ENCODE data around the gene OBSCN.
"Not testable (repeated sequence)": the region's sequence is repeated elsewhere in the genome, so short reads cannot be mapped to it uniquely, and the experiment has no call there.

OBSCN gene

GRCh38 chr1:228226956-228227791 lies 19.3 kb downstream of the OBSCN start:
- DNase-seq: no peak

- not testable (repeated sequence) for DNase-seq
These were observed 20.3 kb downstream of the OBSCN start for GRCh38 chr1:228228147-228228546.

- DNase-seq: no peak
These were observed 20.8 kb downstream of the OBSCN start for GRCh38 chr1:228228601-228229074.

DNA sequence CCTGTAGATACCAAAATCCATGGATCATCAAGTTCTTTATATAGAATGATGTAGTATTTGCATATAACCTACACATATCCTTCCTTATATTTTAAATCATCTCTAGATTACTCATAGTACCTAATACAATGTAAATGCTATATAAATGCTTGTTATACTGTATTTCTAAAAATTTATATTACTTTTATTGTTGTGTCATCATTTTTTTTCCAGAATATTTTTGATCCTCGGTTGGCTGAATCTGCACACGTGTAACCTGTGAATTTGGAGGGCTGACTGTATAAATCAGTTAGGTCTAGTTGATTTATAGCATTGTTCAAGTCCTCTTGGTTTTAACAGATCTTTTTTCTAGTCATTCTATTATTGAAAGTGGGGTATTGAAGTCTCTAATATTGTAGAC lies 23.3 kb downstream of the OBSCN start:
- DNase-seq: no peak

GRCh38 chr1:228233136-228233535 lies 25.3 kb downstream of the OBSCN start:
- DNase-seq: no peak

DNA sequence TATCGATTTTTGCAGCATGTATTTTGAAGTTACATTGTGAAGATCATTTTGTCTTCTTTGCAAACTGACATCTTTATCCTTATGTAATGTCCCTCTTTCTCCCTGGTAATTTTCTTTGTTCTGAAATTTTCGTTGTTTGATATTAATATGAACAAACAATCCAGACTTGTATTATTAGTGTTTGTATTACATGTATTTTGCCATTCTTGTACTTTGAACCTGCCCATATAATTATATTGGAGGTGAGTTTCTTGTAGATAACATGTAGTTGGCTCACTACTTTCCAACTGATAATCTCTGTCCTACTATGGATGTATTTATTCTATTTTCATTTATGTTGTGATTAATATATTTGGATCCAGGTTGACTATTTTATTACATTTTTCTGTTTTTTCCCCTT lies 27.1 kb downstream of the OBSCN start:
- no peak for DNase-seq

DNA sequence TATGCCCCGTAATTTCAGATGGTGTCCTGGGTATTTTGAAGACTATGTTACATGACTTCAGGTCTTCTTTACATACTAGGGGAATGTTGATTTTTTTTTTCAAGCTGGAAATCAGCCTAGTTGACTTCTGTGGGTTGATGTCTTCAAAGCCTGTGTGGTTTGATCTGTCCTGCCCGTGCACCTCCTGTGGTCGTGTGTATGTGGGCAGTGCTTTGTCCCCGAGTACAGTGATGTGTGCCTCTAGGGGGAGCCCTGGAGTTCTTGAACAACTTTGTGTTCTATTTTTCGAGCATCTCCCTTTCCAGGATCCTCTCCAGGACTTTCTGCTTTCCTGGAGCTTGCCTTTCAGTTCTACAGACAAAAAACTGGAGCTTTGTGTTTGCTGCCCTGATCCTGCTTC lies 28.9 kb downstream of the OBSCN start:
- DNase-seq: no peak

- no peak for DNase-seq
These were observed 30.2 kb downstream of the OBSCN start for GRCh38 chr1:228238007-228238406.

DNA sequence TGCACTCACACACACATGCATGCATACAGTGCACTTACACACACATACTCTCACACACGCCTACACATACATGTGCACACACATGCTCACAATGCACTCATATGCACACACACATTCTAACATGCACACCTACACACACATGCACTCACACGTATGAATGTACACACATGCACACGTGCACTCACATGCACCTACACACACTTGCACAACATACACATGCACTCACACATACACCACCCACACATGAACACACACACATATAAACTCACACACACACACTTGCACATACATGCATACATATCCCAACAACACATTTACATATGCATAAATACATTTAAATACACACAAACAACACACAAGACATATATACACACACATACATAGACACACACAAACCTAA lies 30.6 kb downstream of the OBSCN start:
- no peak for DNase-seq

DNA sequence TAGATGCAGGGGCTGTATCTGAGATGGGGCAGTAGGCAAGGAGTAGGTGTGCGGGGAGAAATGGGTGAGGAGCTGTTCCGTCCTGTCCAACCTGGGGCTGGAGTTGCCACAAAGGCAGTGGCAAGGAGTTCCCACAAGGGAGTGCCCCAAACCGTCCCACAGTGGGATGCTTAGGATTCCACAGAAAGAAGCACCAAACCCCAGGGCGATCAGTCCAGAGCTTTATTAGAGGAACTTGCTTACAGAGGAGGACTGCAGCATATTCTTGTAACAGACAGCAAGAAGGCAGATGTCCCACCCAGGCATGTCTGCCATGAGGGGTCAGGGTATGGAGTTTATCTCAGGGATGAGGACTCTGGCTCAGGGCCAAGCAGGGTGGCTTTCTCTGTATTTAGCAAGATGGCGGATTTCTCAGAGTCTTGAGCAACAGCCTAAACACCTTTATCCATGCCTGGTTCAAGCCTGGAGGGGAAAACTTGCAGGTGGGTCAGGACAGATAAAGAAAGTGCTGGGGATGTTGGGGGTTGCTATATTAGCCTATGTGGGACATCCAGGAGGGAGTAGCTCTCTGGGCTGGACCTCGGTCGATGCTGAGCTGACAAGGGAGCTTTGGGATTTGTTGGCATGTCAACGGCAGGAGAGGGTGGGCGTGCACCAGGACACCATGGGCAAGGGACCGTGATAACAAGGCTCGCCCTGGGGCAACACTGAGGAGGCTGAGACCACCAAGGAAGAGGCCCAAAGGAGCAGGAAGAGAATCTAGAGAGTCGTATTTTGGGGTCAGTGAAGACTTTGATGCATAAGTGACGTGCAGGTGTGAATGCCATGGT lies 32.8 kb downstream of the OBSCN start:
- DNase-seq: no peak

DNA sequence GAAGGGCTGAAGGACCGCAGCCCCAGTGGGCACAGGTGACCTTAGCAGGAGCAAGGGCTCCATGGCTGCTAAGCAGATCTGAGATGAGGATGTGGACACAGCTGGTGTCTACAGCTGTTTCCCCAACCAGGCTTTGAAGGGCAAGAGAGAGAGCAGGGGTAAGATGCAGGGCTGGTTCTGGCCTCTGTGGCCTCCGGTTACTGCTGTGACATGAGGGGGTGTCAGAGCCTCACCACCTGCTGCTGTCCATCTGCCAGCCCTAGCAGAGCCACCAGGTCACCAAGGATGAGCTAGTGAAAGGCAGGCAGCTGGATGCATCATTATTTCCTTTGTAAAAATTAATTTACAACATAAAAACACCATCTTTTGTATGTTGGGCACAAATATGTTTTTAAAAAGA lies 33.4 kb downstream of the OBSCN start:
- DNase-seq: no peak

DNA sequence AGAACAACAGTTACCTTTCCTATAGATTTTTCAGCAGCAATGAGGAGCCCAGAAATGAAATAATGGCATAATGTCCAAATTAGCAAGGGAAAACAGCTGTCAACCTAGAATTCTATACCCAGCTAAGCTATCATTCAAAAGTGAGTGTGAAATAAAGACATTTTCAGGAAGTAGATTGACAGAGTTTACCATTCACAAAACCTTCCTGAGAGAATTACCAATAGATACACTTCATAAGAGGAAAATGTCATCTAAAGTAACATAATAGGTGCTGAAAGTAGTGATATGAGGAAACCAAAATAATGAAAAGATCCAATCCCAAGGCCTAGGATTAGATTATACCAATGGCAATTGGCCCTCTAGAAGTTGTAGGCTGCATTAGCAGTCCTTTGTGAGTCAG lies 34.6 kb downstream of the OBSCN start:
- DNase-seq: no peak

- DNase-seq: no peak
These were observed 35.2 kb downstream of the OBSCN start for GRCh38 chr1:228243093-228243492.

GRCh38 chr1:228243989-228244388 lies 36.1 kb downstream of the OBSCN start:
- not testable (repeated sequence) for DNase-seq

GRCh38 chr1:228245111-228245510 lies 37.3 kb downstream of the OBSCN start:
- no peak for DNase-seq

- no peak for DNase-seq
These were observed 38.5 kb downstream of the OBSCN start for GRCh38 chr1:228246216-228246900.

DNA sequence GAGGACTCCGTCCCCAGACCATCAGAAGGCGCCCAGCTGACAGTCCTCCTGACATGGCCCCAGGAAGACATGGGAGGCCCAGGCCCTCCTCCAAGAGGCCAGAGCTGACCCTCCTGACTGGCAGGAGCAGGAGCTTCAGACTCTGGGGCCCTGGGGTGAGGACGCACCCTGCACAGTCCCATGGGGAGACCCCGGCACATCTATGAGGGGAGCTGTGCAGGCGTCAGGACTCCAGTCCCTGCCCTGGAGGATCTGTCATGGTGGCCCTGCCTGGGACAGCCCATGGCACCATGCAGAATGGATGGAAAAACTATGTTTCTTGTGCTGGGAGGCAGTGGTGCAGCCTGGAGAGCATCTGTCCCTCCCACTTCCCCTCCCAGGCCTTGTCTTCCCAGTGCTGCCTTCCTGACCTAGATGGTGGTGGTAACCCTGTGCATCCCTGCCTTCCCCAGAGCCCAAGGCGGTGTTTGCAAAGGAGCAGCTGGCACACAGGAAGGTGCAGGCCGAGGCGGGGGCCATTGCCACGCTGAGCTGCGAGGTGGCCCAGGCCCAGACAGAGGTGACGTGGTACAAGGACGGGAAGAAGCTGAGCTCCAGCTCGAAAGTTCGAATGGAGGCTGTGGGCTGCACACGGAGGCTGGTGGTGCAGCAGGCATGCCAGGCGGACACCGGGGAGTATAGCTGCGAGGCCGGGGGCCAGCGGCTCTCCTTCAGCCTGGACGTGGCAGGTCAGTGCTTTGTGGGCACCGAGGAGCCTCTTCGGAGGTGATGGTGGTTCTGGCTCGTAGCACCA lies 41.9 kb downstream of the OBSCN start:
- DNase-seq: no peak

GRCh38 chr1:228252476-228252875 lies 44.6 kb downstream of the OBSCN start:
- DNase-seq: not testable (repeated sequence)

DNA sequence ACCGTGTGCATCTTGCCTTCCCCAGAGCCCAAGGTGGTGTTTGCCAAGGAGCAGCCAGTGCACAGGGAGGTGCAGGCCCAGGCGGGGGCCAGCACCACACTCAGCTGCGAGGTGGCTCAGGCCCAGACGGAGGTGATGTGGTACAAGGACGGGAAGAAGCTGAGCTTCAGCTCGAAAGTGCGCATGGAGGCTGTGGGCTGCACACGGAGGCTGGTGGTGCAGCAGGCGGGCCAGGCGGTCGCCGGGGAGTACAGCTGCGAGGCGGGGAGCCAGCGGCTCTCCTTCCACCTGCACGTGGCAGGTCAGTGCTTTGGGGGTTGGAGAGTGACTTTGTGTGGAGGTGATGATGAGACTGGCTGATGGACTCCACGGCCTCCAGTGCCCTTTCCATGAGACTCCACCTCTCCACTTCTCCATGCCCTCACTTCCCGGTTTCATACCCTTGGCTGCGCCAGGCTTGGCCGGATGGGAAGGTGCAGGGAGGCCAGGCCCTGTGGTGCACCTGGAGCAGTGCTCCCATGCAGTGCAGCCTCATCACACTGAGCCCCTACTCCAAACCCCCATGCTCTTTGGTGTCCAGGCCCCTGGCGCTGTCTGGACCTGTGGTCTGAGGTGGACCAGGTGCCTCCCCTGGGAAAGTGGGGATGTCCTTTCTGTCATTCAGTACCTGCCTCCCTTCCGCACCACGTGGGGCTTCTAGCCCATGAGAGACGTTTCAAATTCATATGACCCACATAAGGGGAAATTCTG lies 49.0 kb downstream of the OBSCN start:
- no peak for DNase-seq

DNA sequence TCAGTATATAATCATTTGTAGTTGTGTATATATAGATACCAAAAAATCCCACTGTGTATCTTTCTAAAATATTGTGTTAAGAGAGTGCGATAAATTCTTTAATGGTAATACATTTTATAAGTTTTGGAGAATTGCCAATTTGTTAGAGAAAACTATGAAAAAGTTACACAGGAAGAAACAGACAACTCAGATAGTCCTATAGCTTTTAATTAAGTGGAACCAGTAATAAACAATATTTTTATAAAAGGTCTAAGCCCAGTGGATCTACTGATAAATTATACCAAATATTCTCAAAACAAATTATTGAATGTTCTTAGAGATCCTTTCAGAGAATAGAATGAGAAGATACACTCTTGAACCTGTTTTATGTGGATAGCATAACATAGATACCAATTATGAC lies 50.6 kb downstream of the OBSCN start:
- DNase-seq: no peak

GRCh38 chr1:228259368-228259894 lies 51.6 kb downstream of the OBSCN start:
- no peak for DNase-seq

All from T-helper 9 cell (primary cell).